ENCODE results near the gene PDZD2.
"Not testable (repeated sequence)": the region's sequence is repeated elsewhere in the genome, so short reads cannot be mapped to it uniquely, and the experiment has no call there.

The PDZD2 gene

GRCh38 chr5:31738199-31738598 lies 99.3 kb downstream of the PDZD2 start:
- DNase-seq: no peak

GRCh38 chr5:31741496-31741895 lies 102.6 kb downstream of the PDZD2 start:
- DNase-seq: no peak

GRCh38 chr5:31743678-31744077 lies 104.7 kb downstream of the PDZD2 start:
- DNase-seq: no peak

- no peak for DNase-seq
Measured at GRCh38 chr5:31748458-31749172, 109.7 kb downstream of the PDZD2 start.

- DNase-seq: no peak
Measured at GRCh38 chr5:31750215-31750614, 111.3 kb downstream of the PDZD2 start.

GRCh38 chr5:31751610-31752009 lies 112.7 kb downstream of the PDZD2 start:
- no peak for DNase-seq

- no peak for DNase-seq
Measured at GRCh38 chr5:31753700-31754357, 114.9 kb downstream of the PDZD2 start.

GRCh38 chr5:31754358-31754704 lies 115.4 kb downstream of the PDZD2 start:
- DNase-seq: no peak

GRCh38 chr5:31754741-31755675 lies 116.1 kb downstream of the PDZD2 start:
- DNase-seq: no peak

GRCh38 chr5:31755676-31756230 lies 116.8 kb downstream of the PDZD2 start:
- DNase-seq: no peak

- DNase-seq: no peak
Measured at GRCh38 chr5:31757806-31758205, 118.9 kb downstream of the PDZD2 start.

GRCh38 chr5:31758803-31759425 lies 120.0 kb downstream of the PDZD2 start:
- DNase-seq: no peak

GRCh38 chr5:31759925-31760324 lies 121.0 kb downstream of the PDZD2 start:
- DNase-seq: no peak

- DNase-seq: no peak
Measured at GRCh38 chr5:31761877-31762276, 122.9 kb downstream of the PDZD2 start.

- DNase-seq: no peak
Measured at GRCh38 chr5:31763424-31763823, 124.5 kb downstream of the PDZD2 start.

- DNase-seq: not testable (repeated sequence)
Measured at GRCh38 chr5:31764687-31765086, 125.8 kb downstream of the PDZD2 start.

- no peak for DNase-seq
Measured at GRCh38 chr5:31767335-31768031, 128.6 kb downstream of the PDZD2 start.

- DNase-seq: no peak
Measured at GRCh38 chr5:31768046-31768445, 129.1 kb downstream of the PDZD2 start.

- no peak for DNase-seq
Measured at GRCh38 chr5:31768784-31769183, 129.9 kb downstream of the PDZD2 start.

- no peak for DNase-seq
Measured at GRCh38 chr5:31769530-31769929, 130.6 kb downstream of the PDZD2 start.

- DNase-seq: no peak
Measured at GRCh38 chr5:31770132-31770720, 131.3 kb downstream of the PDZD2 start.

- DNase-seq: no peak
Measured at GRCh38 chr5:31770998-31771397, 132.1 kb downstream of the PDZD2 start.

All from CD4-positive, alpha-beta T cell treated with Interleukin-21 for 1 hour (primary cell).